GM19397 (cell line): ENCODE measurements around the gene ADGRG4.

ENCODE experiments used
- ATAC-seq: cut with Tn5 transposase; IDR thresholded peaks from one replicate; pipeline ENCODE4 v1.9.1; 2021; ENCODE audit warnings: mild to moderate bottlenecking, moderate library complexity; ENCODE audit not compliant: unreplicated experiment

The ADGRG4 gene

DNA sequence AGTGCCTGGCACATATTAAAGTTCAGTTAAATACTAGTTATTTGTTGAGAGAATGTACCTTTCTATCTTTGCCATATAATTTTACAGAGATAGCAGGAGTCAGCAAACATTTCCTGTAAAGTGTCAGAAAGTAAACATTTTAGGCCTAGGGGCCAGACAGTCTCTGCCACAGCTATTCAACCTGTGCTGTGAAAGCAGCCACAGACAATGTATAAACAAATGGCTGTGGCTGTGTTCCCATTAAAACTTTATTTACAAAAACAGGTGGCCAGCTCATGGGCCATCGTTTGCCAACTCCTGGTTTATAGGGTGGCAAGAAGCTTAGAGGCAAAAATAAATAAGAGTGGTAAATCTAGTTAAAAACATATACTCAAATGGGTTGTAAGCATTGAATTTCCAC lies 153.0 kb downstream of the ADGRG4 start:
- no peak for ATAC-seq

- ATAC-seq: no peak
Observed at GRCh38 chrX:136456133-136456532, 155.4 kb downstream of the ADGRG4 start.

- no peak for ATAC-seq
Observed at GRCh38 chrX:136457303-136457917, 156.6 kb downstream of the ADGRG4 start.

DNA sequence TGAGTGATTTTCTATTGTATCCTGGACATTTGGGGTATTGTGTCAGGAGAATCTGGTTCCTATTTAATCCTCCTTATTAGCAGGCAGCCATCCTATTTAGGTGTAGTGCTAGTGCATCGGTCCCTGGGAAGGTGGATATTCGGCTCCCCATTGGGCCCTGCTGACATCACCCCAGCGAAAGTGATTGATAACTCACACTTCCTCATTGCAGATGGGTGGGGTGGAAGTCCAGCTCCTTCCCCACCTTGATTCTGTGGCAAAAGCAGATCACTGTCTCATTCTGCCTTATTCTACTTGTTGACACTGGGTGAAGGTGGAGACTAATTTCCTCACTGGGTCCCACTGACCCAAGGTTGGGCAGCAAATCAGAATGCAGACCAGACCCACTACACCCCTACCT lies 163.8 kb downstream of the ADGRG4 start:
- ATAC-seq: no peak
